GM12891 (cell line): ENCODE results near the gene BLZF1. TPM values are rescaled to one million over a fixed set of nuclear protein-coding genes. Genes with fewer than 3 reads are reported as not detected.

Experiments used
- DNase-seq: peaks from one replicate; pipeline ENCODE4 v3.0.0; 2011; ENCODE audit warnings: low spot score; ENCODE audit not compliant: insufficient read length
- FAIRE-seq: peaks from 2 replicates; lab custom pipeline; 2011; peaks lifted over from hg19 to GRCh38; lab: Jason Lieb, UNC
- PAX5 ChIP-seq: IDR thresholded peaks from 2 replicates; pipeline ENCODE4 v1.6.1; 2011; ENCODE audit warnings: low read length, moderate library complexity, mild to moderate bottlenecking; ENCODE audit not compliant: insufficient read depth, severe bottlenecking
- POLR2A ChIP-seq: IDR thresholded peaks from 2 replicates; pipeline ENCODE4 v1.6.1; 2011; ENCODE audit warnings: low read depth, low read length, control low read depth
- POLR2AphosphoS5 ChIP-seq: IDR thresholded peaks from 2 replicates; pipeline ENCODE4 v1.6.1; 2011; ENCODE audit warnings: low read depth, low read length, control low read depth
- POU2F2 ChIP-seq: IDR thresholded peaks from 2 replicates; pipeline ENCODE4 v1.6.1; 2011; ENCODE audit warnings: low read depth, mild to moderate bottlenecking, control low read depth, low read length, moderate library complexity
- SPI1 ChIP-seq: IDR thresholded peaks from 2 replicates; pipeline ENCODE4 v1.6.1; 2011; ENCODE audit warnings: low read depth, low read length, control low read depth
- TAF1 ChIP-seq: IDR thresholded peaks from 2 replicates; pipeline ENCODE4 v1.6.1; 2011; ENCODE audit warnings: low read depth, low read length, control low read depth
- polyA plus RNA-seq: library from polyadenylated mRNA; unstranded; fragments of >200 nt; gene quantifications from one replicate; pipeline ENCODE4 v1.2.1, GENCODE V29; 2012; ENCODE audit warnings: low read depth, missing spikeins, inconsistent platforms; ENCODE audit not compliant: missing spikeins

The BLZF1 gene, protein sequence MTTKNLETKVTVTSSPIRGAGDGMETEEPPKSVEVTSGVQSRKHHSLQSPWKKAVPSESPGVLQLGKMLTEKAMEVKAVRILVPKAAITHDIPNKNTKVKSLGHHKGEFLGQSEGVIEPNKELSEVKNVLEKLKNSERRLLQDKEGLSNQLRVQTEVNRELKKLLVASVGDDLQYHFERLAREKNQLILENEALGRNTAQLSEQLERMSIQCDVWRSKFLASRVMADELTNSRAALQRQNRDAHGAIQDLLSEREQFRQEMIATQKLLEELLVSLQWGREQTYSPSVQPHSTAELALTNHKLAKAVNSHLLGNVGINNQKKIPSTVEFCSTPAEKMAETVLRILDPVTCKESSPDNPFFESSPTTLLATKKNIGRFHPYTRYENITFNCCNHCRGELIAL
- polyA plus RNA-seq, result 5.6 TPM

- FAIRE-seq (peak; percentile 100), DNase-seq (peak; percentile 39)
- TF ChIP-seq POU2F2 (no peak; the same call in none of the 2 replicates), SPI1 (peak; percentile 59), POLR2AphosphoS5 (no peak), POLR2A (peak; percentile 50; the same call in 1 of the 2 replicates), PAX5 (no peak), TAF1 (no peak)
These were observed at the start of gene BLZF1, which contains the start of gene NME7 for GRCh38 chr1:169367686-169368405. Gene BLZF1 (plus strand): TSS chr1:169368195. CDS start chr1:169369523, 1,328 bp downstream. Gene NME7 (minus strand): TSS chr1:169367797. CDS start chr1:169367710, 87 bp downstream.

DNA sequence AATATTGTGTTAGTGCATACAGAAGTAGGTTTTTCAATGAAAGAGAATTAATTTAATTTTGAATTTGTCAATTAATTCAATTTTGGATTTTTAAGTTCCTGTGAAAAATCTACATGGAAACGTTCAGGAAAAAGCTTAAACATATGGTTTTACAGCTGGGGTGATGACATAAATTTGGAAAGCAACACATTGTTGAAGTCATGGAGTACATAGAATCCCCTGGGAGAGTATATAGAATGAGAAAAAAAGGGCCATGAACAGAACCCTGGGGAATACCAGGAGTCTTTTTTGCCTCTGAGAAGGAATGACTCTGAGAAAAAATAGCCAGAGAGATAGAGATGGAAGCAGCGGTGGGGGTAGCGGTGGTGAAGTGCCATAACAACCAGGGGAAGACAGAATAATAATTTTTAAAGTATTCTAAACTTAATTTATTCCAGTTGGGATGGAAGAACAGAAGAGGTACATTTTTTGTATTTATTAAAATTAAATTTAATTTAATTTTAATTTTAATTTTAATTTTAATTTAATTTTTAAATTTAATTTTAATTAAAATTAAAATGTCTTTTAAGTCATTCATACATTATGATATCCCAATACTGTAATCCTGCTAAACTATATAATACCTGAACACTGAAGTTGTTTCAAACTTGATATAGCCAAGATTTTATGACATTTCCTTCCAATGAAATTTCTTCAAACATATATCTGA is 49.3 kb upstream of the BLZF1 start:
- TF ChIP-seq POU2F2 (no peak), SPI1 (no peak), TAF1 (no peak), PAX5 (no peak), POLR2AphosphoS5 (no peak), POLR2A (no peak)
- DNase-seq (no peak), FAIRE-seq (no peak)

GRCh38 chr1:169321539-169321938 is 46.5 kb upstream of the BLZF1 start:
- FAIRE-seq (no peak), DNase-seq (no peak)
- TF ChIP-seq SPI1 (no peak), POLR2AphosphoS5 (no peak), PAX5 (no peak), POLR2A (no peak), POU2F2 (no peak), TAF1 (no peak)

DNA sequence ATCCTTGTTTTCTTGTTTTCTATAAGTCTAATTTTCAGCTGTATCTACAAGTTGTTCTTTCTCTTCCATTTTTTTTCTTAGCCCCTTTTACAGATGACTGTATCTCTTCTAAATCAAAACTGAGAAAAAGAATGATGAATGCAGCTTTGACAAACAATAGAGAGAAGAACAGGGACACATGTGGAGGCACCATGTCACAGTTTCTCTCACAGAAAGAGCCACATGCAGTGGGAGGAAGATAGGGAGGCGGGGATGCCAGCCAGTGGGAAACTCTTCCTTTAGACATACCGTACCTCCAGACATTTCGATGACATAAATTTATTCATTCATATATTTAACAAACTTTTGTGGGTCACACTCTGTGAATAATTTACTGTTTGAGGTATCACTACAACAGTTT is 45.9 kb upstream of the BLZF1 start:
- FAIRE-seq, result no peak
- TF ChIP-seq POU2F2, result no peak
- no peak for TF ChIP-seq POLR2AphosphoS5
- TF ChIP-seq PAX5, result no peak
- no peak for TF ChIP-seq TAF1
- no peak for TF ChIP-seq SPI1
- TF ChIP-seq POLR2A, result no peak

DNA sequence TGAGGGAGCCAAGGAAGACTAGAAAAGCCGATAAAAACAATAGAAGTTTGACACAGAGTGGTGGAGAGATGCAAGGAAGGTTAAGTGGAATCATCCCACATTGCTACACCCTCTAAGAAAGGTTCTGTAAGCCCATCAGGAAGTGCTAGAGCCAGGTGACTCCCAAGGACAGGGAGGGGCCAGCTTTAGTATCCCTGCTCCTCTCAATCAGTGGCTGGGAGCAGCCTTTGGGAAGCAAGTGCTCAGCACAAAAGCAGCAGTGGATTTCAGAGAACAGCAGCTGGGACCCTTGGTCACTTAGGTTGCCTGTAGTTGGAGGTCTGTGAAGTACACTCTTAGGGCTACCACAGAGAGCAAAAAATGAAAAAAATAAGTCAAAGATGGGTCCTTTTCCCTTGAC is 42.9 kb upstream of the BLZF1 start:
- TF ChIP-seq SPI1 (no peak), POLR2AphosphoS5 (no peak), POU2F2 (no peak), POLR2A (no peak)
- DNase-seq (no peak), FAIRE-seq (no peak)

More for the DNA sequence above, 45.9 kb upstream of the BLZF1 start:
- DNase-seq, result no peak

GRCh38 chr1:169326261-169326955 is 41.6 kb upstream of the BLZF1 start:
- DNase-seq (no peak), FAIRE-seq (peak; percentile 59)
- TF ChIP-seq POLR2A, result no peak

- no peak for DNase-seq
- no peak for TF ChIP-seq TAF1
- no peak for FAIRE-seq
These were observed 41.1 kb upstream of the BLZF1 start for GRCh38 chr1:169326956-169327268.

DNA sequence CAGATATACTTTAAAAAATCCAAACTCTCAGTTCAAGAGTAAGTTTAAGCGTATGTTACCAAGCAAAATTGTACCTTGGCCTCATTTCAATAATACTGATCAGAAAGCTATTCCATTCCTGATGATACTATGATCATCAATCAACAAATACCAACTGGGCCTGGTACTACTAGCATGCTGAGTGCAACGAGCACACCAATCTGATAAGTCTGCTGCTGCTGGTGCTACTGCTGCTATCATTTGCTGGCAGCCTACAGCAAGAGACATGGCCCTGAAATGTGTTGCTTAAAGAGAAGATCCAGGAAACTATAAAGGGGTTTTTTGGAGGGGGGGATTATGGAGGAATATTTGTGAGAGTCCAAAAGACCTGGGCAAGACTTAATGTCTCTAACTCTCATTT is 40.1 kb upstream of the BLZF1 start:
- no peak for TF ChIP-seq POLR2AphosphoS5
- no peak for TF ChIP-seq PAX5
- TF ChIP-seq POU2F2, result no peak
- no peak for TF ChIP-seq TAF1
- TF ChIP-seq POLR2A, result no peak
- TF ChIP-seq SPI1, result no peak
- DNase-seq, result no peak
- FAIRE-seq, result peak; percentile 31

DNA sequence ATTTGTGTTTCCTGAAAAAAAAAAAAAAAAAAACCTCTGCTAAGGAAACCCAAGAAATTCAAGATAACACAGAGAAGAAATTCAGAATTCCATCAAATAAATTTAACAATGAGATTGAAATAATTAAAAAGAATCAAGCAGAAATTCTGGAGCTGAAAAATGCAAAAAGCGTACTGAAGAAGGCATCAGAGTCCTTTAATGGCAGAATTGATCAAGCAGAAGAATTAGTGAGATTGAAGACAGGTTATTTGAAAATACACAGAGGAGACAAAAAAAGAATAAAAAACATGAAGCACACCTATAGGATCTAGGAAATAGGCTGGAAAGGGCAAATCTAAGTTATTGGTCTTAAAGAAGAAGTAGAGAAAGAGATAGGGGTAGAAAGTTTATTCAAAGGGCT is 38.6 kb upstream of the BLZF1 start:
- no peak for FAIRE-seq
- TF ChIP-seq POU2F2 (no peak), POLR2A (no peak), POLR2AphosphoS5 (no peak), PAX5 (no peak), SPI1 (no peak), TAF1 (no peak)
- DNase-seq, result no peak
